ENCODE data around the gene SH3RF3.

The SH3RF3 gene

DNA sequence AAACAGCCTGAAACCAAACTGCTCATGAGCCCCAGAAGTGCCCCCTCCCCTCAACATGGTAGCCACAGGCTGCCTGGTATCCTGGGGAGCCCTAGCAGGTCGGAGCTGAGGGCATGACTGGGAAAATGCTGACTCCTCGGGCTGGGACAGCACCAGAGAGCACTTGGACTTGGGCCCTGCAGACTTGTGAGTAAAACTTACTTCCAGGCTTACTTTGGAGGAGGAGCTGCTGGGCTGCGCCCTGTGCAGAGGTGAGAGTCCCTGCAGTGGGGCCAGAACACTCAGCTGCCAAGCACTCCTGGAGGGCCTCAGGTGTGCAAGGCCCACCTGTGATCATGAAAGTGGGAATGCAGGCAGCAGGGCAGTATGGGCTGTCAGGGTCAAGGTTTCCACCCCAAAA lies 365.3 kb downstream of the SH3RF3 start:
- TF ChIP-seq GATA3 (IDR thresholded peaks at IDR 0.05; ENCODE audit: low read depth, low read length) (no peak), GATA2 (IDR thresholded peaks at IDR 0.05; ENCODE audit: low read depth, low read length) (no peak)

DNA sequence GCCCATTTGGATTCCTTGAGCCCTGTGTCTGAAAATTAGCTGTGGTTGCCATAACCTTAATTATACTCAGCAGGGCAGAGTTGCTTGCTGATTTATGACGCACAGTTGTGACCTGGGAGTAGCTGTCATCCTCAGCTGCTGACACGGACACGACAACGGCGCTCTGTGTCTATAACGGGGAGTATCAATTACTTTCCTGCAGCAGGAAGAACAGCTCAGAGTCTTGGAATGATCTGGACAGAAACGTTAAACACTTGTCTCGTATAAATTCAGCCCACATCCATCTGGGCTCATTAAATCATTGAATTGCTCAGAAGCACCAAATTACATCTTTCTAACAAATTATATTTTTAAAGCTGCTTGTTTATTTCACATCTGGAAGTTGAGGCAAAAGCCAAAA lies 368.5 kb downstream of the SH3RF3 start:
- TF ChIP-seq GATA3 (IDR thresholded peaks at IDR 0.05; ENCODE audit: low read depth, low read length) (no peak), GATA2 (IDR thresholded peaks at IDR 0.05; ENCODE audit: low read depth, low read length) (no peak)

DNA sequence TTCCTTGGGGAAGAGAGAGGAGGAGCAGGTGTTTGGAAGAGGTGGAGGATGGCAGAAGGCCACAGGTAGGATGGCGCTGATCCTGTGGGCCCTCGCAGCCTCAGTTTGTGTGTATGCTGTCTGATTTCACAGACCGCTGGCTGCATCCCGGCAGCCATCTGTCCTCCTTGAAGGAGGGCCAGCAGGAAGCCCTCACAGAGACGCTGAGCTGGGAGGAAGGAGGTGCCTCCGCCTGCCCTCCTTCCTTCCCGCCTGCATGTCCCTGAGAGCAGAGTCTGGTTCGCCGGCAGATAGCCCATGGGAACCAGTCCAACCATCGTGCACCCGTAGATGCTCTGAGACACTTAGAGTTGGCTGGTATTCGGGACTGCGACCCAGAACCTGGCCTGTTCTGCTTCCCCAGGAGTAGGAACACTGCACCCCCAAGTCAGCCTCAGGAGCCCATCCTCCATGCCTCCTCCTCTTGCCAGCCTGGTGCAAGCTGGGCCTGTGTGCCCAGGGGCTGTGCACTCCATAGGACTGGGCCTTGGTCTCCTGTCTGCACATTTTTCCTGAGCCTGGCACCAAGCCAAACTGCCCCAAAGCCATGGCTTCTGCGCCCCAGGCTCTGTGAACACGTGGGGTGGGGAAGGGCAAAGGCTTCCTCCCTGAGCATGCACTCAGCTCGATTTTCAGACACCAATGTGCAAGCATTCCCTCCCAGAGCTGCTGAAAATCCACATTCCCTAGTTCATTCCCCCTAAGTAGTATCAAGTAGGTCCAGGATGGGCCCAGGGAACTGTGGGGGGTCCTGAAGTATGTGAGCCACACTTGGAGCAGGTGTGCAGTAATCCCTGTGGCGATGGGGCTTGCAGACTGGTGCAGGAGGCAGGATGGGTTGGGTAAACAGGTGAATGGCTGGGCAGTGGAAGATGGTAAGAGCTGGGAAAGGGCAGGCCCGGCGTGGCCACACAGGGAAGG lies 369.2 kb downstream of the SH3RF3 start:
- TF ChIP-seq GATA3 (IDR thresholded peaks at IDR 0.05; ENCODE audit: low read depth, low read length) (no peak), GATA2 (IDR thresholded peaks at IDR 0.05; ENCODE audit: low read depth, low read length) (no peak)

DNA sequence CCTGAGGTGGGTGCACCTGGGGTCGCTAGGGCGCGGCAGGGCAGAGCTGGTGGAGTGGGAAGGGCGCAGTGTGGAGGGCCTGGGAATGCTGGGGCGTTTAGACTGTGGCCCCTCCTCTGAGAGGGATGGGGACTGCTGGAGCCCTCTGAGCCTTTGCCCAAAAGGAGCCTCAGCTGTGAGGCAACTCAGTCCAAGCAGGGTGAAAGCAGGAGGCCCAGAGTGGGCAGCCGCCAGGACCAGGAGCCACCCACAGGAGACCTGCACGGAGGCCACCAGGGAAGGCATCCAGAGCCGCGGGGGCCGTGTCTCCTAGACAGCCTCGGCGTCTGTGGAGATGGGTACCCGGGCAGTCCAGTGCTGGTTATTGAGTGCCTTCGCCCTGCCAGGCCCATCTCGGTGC lies 369.9 kb downstream of the SH3RF3 start:
- no peak for TF ChIP-seq GATA2 (IDR thresholded peaks at IDR 0.05; ENCODE audit: low read depth, low read length)
- no peak for TF ChIP-seq GATA3 (IDR thresholded peaks at IDR 0.05; ENCODE audit: low read depth, low read length)

DNA sequence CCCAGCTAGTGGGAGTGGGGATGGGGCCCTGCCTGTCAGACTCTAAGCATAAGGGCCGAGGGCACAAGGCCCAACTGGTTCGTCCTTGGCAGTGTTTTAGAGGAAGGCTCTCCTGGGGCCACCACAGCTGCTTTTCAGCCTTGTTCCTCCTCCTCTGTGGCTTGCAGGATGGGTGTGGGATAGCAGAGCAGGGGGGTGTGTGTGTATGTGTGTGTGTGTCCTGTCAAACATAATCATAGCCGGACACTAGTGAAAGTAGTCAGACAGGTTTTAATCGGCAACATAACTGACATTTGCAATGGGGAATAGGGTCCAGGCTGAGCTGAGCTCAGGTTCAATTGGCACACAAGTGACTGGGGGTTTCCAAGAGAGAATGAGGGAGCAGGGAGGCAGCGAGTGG lies 370.6 kb downstream of the SH3RF3 start:
- TF ChIP-seq GATA2 (IDR thresholded peaks at IDR 0.05; ENCODE audit: low read depth, low read length) (no peak), GATA3 (IDR thresholded peaks at IDR 0.05; ENCODE audit: low read depth, low read length) (no peak)

DNA sequence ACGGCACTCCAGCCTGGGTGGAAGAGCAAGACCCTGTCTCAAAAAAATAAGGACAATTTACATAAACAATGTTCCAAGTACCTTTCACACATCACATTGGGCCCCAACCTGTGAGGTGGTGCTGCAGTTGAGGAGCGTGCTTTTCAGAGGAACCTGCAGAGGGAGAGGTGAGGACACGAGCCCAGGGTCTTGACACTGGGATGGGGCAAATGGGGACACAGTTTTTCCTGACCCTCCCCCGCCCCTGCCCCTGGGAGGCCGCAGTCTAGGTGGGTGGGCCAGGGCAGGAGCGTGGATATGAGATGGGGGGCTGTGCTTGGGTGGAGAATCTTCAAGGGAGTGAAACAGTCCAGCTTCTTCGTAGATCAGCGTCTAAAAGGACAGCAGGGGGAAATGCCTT lies 371.9 kb downstream of the SH3RF3 start:
- TF ChIP-seq GATA3 (IDR thresholded peaks at IDR 0.05; ENCODE audit: low read depth, low read length) (no peak), GATA2 (IDR thresholded peaks at IDR 0.05; ENCODE audit: low read depth, low read length) (no peak)

DNA sequence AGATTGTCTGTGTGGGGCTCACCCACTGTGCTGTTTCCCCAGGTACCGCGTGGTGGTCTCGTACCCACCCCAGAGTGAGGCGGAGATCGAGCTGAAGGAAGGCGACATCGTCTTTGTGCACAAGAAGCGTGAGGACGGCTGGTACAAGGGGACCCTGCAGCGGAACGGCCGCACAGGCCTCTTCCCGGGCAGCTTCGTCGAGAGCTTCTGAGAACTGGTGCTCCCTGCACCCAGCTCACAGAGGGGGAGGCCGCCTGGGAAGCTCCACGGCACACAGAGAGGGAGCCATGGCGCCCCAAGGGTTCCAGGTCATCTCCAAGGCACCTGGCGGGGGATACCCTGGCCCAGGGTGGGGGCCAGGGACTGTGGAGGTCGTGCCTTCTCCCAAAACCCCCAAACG lies 372.5 kb downstream of the SH3RF3 start:
- no peak for TF ChIP-seq GATA3 (IDR thresholded peaks at IDR 0.05; ENCODE audit: low read depth, low read length)
- TF ChIP-seq GATA2 (IDR thresholded peaks at IDR 0.05; ENCODE audit: low read depth, low read length): no peak

DNA sequence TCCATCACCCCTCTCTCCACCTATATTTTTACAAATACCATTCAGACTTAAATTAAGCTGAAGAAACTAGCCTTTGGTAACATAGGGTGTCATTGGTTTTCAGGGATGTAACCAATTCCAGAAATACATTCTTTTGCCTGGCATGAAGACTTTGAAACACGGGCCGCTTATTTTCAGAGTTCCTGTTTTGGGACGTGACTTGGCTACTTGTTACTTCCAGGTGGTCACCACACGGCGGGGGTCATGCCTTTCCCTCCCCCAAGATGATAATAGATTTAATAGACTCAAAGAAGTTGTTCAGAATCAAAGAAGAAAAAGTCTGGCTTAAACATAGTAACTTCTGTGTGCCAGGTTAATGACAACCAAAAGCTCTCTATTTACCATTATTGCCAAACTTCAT lies 374.2 kb downstream of the SH3RF3 start:
- TF ChIP-seq GATA3 (IDR thresholded peaks at IDR 0.05; ENCODE audit: low read depth, low read length) (no peak), GATA2 (IDR thresholded peaks at IDR 0.05; ENCODE audit: low read depth, low read length) (no peak)

DNA sequence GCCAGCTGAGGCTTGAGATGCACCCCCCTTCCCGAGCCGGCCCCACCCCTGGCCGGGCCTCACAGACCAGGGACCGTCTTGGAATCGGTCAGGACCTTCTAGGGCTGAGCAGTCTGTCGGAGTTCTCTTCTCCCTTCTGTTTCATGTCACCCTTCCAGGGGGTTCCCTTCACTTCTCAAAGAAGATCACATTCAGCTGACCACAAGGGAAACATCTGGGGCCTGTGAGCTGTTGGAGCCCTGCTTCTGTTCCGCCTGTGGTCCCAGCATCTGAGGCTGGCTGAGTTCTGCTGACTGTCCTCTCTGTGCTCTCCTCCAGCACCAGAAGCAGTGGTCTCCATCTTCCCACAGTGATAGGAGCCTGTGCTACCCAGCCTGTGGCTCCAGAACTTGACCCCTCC lies 378.2 kb downstream of the SH3RF3 start:
- TF ChIP-seq GATA2 (IDR thresholded peaks at IDR 0.05; ENCODE audit: low read depth, low read length) (no peak), GATA3 (IDR thresholded peaks at IDR 0.05; ENCODE audit: low read depth, low read length) (no peak)

DNA sequence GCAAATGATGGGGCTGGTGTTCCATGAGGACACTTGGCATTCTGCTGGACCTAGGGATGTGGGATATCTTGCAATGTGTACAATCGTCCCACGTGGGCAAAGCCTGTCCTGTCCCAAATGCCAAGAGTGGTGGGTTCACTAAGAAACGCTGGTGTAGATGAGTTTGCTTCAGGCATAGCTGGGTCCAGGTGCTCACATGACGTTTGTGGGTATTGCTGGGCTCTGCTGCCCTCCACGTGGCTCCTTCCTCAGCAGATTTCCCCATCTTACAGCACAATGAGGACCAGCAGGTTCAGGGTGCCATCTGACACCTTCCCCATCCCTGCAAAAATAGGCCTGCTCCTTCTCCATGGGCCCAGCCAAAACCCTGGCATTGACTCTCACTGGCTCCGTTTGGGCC lies 378.8 kb downstream of the SH3RF3 start:
- TF ChIP-seq GATA2 (IDR thresholded peaks at IDR 0.05; ENCODE audit: low read depth, low read length) (no peak), GATA3 (IDR thresholded peaks at IDR 0.05; ENCODE audit: low read depth, low read length) (no peak)

DNA sequence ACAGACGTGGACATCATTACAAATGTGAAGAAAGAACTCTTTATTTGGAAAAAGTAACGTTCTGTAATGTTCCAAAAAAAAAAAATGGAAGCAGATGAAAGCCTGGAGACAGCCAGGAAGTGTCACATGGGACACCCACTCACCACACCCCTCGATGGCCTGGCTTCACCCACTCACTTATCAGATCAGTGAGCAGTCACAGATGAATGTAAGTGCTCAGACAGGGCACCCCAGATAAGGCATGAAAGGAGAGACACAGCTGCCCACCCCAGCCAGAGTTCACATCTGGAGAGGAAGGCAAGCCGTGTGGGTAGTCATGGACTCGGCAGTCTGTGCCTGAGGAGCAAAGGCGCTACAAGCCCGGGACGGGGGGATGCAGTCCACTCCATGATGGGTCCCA lies 379.6 kb downstream of the SH3RF3 start:
- TF ChIP-seq GATA3 (IDR thresholded peaks at IDR 0.05; ENCODE audit: low read depth, low read length): no peak
- TF ChIP-seq GATA2 (IDR thresholded peaks at IDR 0.05; ENCODE audit: low read depth, low read length): no peak

DNA sequence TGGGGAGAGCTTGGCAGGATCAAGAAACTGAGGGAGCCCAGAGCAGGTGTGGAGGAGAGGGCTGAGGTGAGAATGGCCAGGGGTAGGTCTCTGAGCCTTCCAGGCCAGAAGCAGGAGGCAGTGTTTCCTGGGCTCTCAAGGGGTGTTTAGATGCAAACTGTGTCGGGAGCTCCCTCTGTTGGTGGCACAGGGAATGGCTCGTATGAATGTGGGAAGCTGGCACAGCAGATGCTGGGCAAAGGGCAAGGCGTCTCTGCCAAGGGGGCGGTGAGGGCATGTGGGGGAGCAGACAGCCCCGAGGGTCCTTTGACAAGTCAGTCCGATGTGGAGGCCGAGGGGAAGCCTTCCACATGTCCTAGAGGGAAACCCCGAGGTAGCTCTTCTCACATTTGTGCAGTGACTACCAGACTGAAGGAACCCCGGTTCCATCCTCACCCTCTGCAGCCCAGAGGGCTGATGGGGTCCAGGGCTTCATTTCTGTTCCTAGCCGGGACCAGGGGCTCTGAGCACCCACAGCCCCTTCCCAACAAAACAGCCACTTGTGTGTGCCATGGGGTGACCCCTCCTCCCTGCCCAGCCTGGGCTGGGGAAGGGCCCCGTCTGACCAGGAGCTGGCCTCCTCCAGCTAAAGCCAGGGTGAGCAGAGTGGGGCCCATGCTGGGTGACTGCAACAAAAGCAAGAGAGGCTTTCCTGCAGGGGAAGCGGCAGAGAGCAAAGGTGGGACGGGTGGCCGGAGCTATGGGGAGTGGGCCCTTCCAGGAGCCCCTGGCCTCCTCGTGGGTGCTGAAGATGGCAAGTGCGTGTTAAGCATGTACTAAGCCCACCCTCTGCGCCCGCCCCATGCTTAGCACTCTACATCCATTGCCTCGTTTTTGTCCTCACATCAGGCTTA lies 381.4 kb downstream of the SH3RF3 start:
- TF ChIP-seq GATA3 (IDR thresholded peaks at IDR 0.05; ENCODE audit: low read depth, low read length): no peak
- no peak for TF ChIP-seq GATA2 (IDR thresholded peaks at IDR 0.05; ENCODE audit: low read depth, low read length)

DNA sequence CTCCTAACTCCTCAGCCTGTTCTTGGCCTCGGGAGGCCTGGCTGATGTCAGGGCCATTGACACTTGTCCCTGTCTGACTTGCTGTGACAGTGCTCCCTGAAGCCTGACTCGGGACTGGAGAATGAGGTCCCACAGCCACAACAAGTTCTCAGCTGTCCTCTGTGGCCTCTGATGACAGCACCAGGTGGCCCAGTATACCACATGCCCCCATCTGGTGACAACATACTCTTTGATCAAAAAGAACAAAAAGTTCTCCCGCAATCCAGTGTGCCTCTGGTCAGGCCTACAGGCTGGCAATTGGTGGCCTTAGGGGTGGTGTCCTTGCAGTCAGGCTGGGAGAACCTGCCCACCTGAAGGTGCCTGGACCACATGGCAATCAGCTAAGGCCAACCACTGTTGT lies 382.2 kb downstream of the SH3RF3 start:
- no peak for TF ChIP-seq GATA3 (IDR thresholded peaks at IDR 0.05; ENCODE audit: low read depth, low read length)
- no peak for TF ChIP-seq GATA2 (IDR thresholded peaks at IDR 0.05; ENCODE audit: low read depth, low read length)

DNA sequence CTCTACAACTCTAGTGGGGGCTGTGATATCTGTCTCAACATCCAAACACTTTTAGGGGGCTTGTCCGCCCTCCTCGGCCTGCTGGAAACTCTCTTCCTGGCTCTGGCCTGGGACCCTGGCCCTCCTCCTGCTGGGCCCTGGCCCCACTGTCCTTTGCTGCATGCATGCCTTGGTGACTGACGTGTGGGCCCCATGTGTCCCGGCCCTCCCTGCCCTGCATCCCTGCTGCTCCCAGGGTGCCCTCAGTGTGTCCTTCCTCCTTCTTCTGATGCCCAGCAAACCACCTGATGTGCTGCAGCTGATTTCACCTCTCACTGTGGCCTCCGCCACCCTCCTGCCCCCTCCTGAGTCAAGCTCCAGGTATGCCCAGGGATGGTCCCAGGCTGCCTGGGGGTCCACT lies 383.1 kb downstream of the SH3RF3 start:
- TF ChIP-seq GATA2 (IDR thresholded peaks at IDR 0.05; ENCODE audit: low read depth, low read length): no peak

DNA sequence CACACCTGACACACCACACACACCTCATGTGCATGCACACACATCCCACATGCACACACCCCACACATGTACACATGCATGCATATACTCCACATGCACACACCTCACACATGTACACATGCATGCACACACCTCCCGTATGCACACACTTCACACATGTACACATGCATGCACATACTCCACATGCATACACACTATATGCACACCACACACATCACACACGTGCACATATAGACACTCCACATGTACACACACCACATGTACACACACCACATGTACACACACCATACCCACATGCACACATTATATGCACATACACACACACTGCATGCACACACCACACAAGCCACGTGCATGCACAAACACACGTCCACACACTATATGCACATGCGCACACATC lies 384.2 kb downstream of the SH3RF3 start:
- TF ChIP-seq GATA2 (IDR thresholded peaks at IDR 0.05; ENCODE audit: low read depth, low read length): no peak
- TF ChIP-seq GATA3 (IDR thresholded peaks at IDR 0.05; ENCODE audit: low read depth, low read length): no peak
